Right lobe of liver (tissue), 6 donors: Measurements from ENCODE around the gene ATAT1. TPM values are rescaled to one million over a fixed set of nuclear protein-coding genes. Genes with fewer than 3 reads are reported as not detected.

Experiments used
- ATAC-seq, 4 donors: fragments of 200-7000 bp; cut with Tn5 transposase; one replicate each; pipeline ENCODE4 v1.9.1; 2020; ENCODE audit warnings: mild to moderate bottlenecking in 4 of 4, moderate library complexity in 4 of 4
- DNase-seq, 3 donors: peaks; one replicate each; pipeline ENCODE4 v3.0.0-alpha.2; 2020
- H3K27ac ChIP-seq, 3 donors: fragments of 200-600 bp; one replicate each; pipeline ENCODE4 v1.8.0; 2022
- H3K27me3 ChIP-seq, 2 donors: fragments of 200-600 bp; one replicate each; pipeline ENCODE4 v1.8.0; 2022
- H3K36me3 ChIP-seq, 4 donors: fragments of 200-600 bp; sonication (generic) in 1 of 4; one replicate each; pipeline versions ENCODE4 v1.5.1 to v1.8.0; 2017 to 2022; ENCODE audit warnings: control low read depth in 1 of 4
- H3K4me1 ChIP-seq, 4 donors: fragments of 200-600 bp; sonication (generic) in 1 of 4; one replicate each; pipeline versions ENCODE4 v1.5.1 to v1.8.0; 2017 to 2022; ENCODE audit warnings: control low read depth in 1 of 4
- H3K4me3 ChIP-seq, 3 donors: fragments of 200-600 bp; one replicate each; pipeline ENCODE4 v1.8.0; 2022
- H3K9me3 ChIP-seq, 4 donors: fragments of 200-600 bp; sonication (generic) in 1 of 4; one replicate each; pipeline versions ENCODE4 v1.5.1 to v1.8.0; 2017 to 2022; ENCODE audit warnings: control low read depth in 1 of 4
- POLR2A ChIP-seq: fragments of 450-650 bp; IDR thresholded peaks from one replicate; pipeline ENCODE4 v1.6.1; 2017; ENCODE audit warnings: antibody characterized with exemption, mild to moderate bottlenecking
- WGBS: methylation state at CpG from one replicate; pipeline ENCODE4 v1.1.6; 2018; ENCODE audit warnings: low coverage, low lambda C conversion rate; ENCODE audit not compliant: insufficient coverage; ENCODE audit errors: missing lambda C conversion rate; 5-methylcytosine and 5-hydroxymethylcytosine counted together
- intact Hi-C, 2 donors: fragments of 100-400 bp; cut with DNase I; formaldehyde crosslinking; loops; one replicate each; pipeline versions ENCODE4 v1.11.2 to v1.14.1; 2022
- total RNA-seq, 6 experiments: library from RNA; depleted of rRNA in 2 of 6; stranded (reverse); fragments of >200 nt in 2 of 6; fragmentation: NEBNext Ultra II Directional in 3 of 6; extraction: Animal tissue kit (Norgen Biotek cat#: 25700) in 3 of 6; gene quantifications; one replicate each; pipeline versions ENCODE4 v1.1.0 to v1.2.4, GENCODE V29; 2016 to 2023
- TF ChIP-seq, protein P1 (sequence below), 4 donors: fragments of 200-600 bp in 3 of 4; fragments of 450-650 bp in 1 of 4; IDR thresholded peaks; one replicate each; pipeline versions ENCODE4 v1.5.1 to v1.8.0; 2016 to 2022; ENCODE audit warnings: antibody characterized with exemption in 4 of 4, mild to moderate bottlenecking in 2 of 4
- donor health status: DM: no; HTN: yes; CAD: no.
- donor health status: DM: no; HTN: no; CAD: no.
- donor health status: DM: no; HTN: no; CAD: no.
- donor health status: DM: no; HTN: yes; CAD: no.
- donor health status: DM: no; HTN: yes; CAD: no.

Gene ATAT1
- total RNA-seq, 6 experiments from 2014 or later = 2.4 to 6.6 (median 4.4) TPM

DNA sequence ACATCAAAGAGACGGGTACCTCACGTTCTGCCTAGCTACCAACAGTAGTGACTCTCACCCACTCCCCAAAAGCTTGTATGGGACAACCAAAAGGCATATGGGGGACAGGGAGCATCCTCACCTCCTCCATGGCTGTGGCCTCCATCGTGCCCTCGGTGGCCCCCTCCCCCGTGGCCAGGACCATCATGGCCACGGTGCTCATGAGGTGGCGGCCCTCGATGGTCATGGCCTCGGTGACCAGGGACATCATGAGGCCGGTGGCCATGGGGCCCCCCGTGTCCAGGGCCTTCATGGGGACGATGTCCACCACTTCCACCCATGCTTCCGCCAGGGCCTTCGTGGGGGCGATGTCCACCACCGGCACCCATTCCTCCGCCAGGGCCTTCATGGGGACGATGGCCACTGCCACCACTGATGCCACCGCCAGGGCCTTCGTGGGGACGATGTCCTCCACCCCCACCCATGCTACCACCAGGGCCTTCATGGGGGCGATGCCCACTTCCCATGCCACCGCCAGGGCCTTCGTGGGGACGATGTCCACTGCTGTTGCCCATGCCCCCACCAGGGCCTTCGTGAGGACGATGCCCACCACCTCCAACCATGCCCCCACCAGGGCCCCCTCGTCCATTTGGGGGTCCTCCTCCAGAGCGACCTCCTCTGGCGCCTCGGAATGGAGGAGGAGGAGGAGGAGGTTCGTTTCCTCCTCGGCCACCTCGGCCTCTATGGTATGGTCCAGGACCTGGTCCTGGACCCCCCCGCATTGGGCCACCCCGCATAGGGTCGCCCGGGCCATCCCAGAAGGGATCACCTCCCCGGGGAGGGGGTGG lies 24.6 kb upstream of the ATAT1 start:
- Histone ChIP-seq H3K27ac (no peak overlapping the region), H3K36me3 (peaks cover 19 to 67% (median 46%) of the 10 kb centered on the region in 4 donors), H3K9me3 (no peaks in the 10 kb centered on the region), H3K27me3 (no peaks in the 10 kb centered on the region), H3K4me1 (no peaks in the 10 kb centered on the region), H3K4me3 (no peak overlapping the region)
- DNase-seq (no peak), ATAC-seq (peak in 3 of 4 donors; percentile 2 to 9 (median 2))
- TF ChIP-seq, protein P1, sequence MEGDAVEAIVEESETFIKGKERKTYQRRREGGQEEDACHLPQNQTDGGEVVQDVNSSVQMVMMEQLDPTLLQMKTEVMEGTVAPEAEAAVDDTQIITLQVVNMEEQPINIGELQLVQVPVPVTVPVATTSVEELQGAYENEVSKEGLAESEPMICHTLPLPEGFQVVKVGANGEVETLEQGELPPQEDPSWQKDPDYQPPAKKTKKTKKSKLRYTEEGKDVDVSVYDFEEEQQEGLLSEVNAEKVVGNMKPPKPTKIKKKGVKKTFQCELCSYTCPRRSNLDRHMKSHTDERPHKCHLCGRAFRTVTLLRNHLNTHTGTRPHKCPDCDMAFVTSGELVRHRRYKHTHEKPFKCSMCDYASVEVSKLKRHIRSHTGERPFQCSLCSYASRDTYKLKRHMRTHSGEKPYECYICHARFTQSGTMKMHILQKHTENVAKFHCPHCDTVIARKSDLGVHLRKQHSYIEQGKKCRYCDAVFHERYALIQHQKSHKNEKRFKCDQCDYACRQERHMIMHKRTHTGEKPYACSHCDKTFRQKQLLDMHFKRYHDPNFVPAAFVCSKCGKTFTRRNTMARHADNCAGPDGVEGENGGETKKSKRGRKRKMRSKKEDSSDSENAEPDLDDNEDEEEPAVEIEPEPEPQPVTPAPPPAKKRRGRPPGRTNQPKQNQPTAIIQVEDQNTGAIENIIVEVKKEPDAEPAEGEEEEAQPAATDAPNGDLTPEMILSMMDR (IDR thresholded peaks at IDR 0.05) = no peak
- no peak for TF ChIP-seq POLR2A
- 89% methylated on average over 10 of the region's 39 CpGs for WGBS
- intact Hi-C loops = loop anchor here in 1 of 2 donors (10.0 kb wide), 1 partner anchor 117 kb away; the partner anchor contains the start of gene HLA-E

DNA sequence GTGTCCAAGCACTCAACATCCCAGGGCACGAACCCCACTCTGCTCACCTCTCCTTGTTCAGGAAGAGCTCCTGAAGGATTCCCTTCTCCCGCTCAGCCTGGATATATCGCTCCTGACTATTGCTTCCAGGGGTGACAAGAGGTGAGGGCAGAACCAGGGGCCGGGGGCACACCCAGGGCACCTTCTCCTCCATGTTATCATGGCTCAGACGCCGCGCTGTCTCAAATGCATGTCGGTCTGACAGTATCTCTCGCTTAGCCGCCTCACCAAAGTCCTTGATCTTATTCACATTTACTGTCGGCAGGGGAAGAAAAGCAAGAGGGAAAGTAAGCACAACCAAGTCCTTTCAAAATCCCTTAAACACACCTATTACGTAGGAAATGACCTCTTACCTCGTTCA lies 22.7 kb upstream of the ATAT1 start:
- Histone ChIP-seq H3K4me1 (no peaks in the 10 kb centered on the region), H3K27ac (no peak overlapping the region), H3K36me3 (peaks cover 19 to 86% (median 55%) of the 10 kb centered on the region in 4 donors), H3K9me3 (no peaks in the 10 kb centered on the region), H3K27me3 (no peaks in the 10 kb centered on the region), H3K4me3 (no peak overlapping the region)
- DNase-seq (no peak), ATAC-seq (no peak)
- intact Hi-C loops = loop anchor here in 1 of 2 donors (10.0 kb wide), 1 partner anchor 119 kb away; the partner anchor contains the start of gene HLA-E
- no peak for TF ChIP-seq POLR2A
- TF ChIP-seq, protein P1 (IDR thresholded peaks at IDR 0.05) = no peak
- WGBS = 65% methylated on average over 4 of the region's 13 CpGs

DNA sequence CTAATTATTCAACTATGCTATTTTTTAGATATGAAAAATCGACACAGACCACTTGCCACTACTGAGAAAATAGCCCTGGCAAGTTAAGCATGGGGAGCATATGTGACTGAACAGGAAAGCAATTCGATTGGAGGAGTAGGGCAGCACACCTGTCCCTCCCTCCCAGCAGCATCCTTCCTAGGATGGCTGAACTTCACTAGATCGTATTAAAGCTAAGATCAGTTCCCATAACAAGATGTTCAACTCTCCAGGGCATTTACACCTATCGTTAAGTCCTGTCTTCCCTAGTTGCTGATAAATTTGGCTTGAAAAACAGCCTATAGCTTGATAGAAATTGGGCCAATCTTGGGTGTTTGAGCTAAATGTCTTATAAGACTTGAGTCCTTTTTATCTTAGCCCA lies 16.6 kb upstream of the ATAT1 start:
- no peaks in the 10 kb centered on the region for H3K27me3 ChIP-seq
- 63% methylated on average over 3 of the region's 4 CpGs for WGBS
- no peaks in the 10 kb centered on the region for H3K9me3 ChIP-seq
- peaks cover 0 to 9% (median 5%) of the 10 kb centered on the region in 4 donors for H3K4me1 ChIP-seq
- ATAC-seq (no peak), DNase-seq (no peak)
- TF ChIP-seq POLR2A = no peak
- TF ChIP-seq, protein P1 (IDR thresholded peaks at IDR 0.05) = no peak
- no peak overlapping the region for H3K27ac ChIP-seq
- peaks cover 3 to 48% (median 28%) of the 10 kb centered on the region in 4 donors for H3K36me3 ChIP-seq
- no peak overlapping the region for H3K4me3 ChIP-seq
- intact Hi-C loops = no loop called here

DNA sequence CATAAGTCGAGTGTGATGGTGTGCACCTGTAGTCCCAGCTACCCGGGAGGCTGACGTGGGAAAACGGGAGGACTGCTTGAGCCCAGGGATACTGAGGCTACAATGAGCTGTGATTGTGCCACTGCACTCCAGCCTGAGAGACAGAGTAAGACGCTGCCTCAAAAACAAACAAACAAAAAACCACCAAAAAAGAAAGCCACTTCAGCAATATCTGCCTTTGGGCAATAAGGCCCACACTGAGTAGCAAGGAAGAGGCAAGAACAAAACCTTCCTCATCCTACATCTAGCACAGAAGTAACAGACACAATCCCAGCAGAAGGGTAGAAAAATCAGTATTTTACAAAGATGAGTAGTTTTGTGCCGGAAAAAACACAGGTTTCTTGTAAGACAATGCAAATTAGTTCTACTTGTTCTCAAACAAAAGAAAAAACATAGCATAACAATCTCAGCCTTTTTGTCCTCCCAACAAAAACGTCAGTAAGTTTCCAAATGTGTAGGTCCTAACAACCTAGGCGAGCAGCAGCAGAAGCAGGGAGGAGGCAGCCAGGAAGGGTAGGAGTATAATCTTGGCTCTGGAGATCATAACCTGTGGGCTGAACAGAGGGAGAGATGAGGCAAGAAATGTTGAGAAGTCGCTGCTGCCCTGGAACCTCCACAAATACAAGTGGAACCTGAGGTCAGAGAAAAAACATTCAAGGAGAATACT lies 15.4 kb upstream of the ATAT1 start:
- ATAC-seq (no peak), DNase-seq (no peak)
- TF ChIP-seq, protein P1 (IDR thresholded peaks at IDR 0.05) = no peak
- TF ChIP-seq POLR2A = no peak
- intact Hi-C loops = no loop called here
- WGBS = 64% methylated on average over 9 of the region's 9 CpGs
- no peak overlapping the region for H3K27ac ChIP-seq
- no peaks in the 10 kb centered on the region for H3K27me3 ChIP-seq
- peaks cover 0 to 9% (median 5%) of the 10 kb centered on the region in 4 donors for H3K4me1 ChIP-seq
- no peaks in the 10 kb centered on the region for H3K9me3 ChIP-seq
- H3K36me3 ChIP-seq = peaks cover 0 to 39% (median 22%) of the 10 kb centered on the region in 4 donors
- no peak overlapping the region for H3K4me3 ChIP-seq
